DMS53 (cell line): ENCODE data around the gene MAPK8IP1.

Experiments used
- DNase-seq: peaks from one replicate; lab custom pipeline; 2025; lab: John Stamatoyannopoulos, UW

The MAPK8IP1 gene

GRCh38 chr11:45926536-45927331, 41.3 kb downstream of the MAPK8IP1 start:
- DNase-seq, result no peak

GRCh38 chr11:45927332-45927683, 41.9 kb downstream of the MAPK8IP1 start:
- DNase-seq, result no peak

GRCh38 chr11:45927684-45928413, 42.4 kb downstream of the MAPK8IP1 start:
- DNase-seq, result no peak

- DNase-seq, result peak; percentile 10
These were observed 43.2 kb downstream of the MAPK8IP1 start for GRCh38 chr11:45928535-45929215.

- DNase-seq, result peak; percentile 84
These were observed 44.1 kb downstream of the MAPK8IP1 start for GRCh38 chr11:45929486-45930030.

GRCh38 chr11:45930031-45930794, 44.8 kb downstream of the MAPK8IP1 start:
- DNase-seq, result peak; percentile 96

- no peak for DNase-seq
These were observed 45.6 kb downstream of the MAPK8IP1 start for GRCh38 chr11:45930951-45931570.

- no peak for DNase-seq
These were observed 46.3 kb downstream of the MAPK8IP1 start for GRCh38 chr11:45931739-45932138.

GRCh38 chr11:45932217-45932616, 46.8 kb downstream of the MAPK8IP1 start:
- no peak for DNase-seq

GRCh38 chr11:45933131-45933831, 47.8 kb downstream of the MAPK8IP1 start:
- DNase-seq, result no peak

- no peak for DNase-seq
These were observed 48.6 kb downstream of the MAPK8IP1 start for GRCh38 chr11:45933846-45934579.

GRCh38 chr11:45934580-45935318, 49.3 kb downstream of the MAPK8IP1 start:
- peak; percentile 21 for DNase-seq

GRCh38 chr11:45935349-45936064, 50.1 kb downstream of the MAPK8IP1 start:
- no peak for DNase-seq

GRCh38 chr11:45936511-45937054, 51.1 kb downstream of the MAPK8IP1 start:
- DNase-seq, result no peak

- no peak for DNase-seq
These were observed 52.5 kb downstream of the MAPK8IP1 start for GRCh38 chr11:45937916-45938315.

- no peak for DNase-seq
These were observed 54.4 kb downstream of the MAPK8IP1 start for GRCh38 chr11:45939836-45940235.

GRCh38 chr11:45941285-45941684, 55.8 kb downstream of the MAPK8IP1 start:
- DNase-seq, result no peak

- no peak for DNase-seq
These were observed 56.9 kb downstream of the MAPK8IP1 start for GRCh38 chr11:45942381-45942780.
